Superior temporal gyrus (tissue), 1 donor: ENCODE measurements around the gene PTPRA.
"Not testable (repeated sequence)": the region's sequence is repeated elsewhere in the genome, so short reads cannot be mapped to it uniquely, and the experiment has no call there.

Experiments
- DNase-seq: peaks from one replicate; pipeline ENCODE4 v3.0.0-alpha.2; 2016; ENCODE audit errors: extremely low spot score

Gene PTPRA

GRCh38 chr20:3044336-3044965 is 171.2 kb downstream of the PTPRA start:
- no peak for DNase-seq

GRCh38 chr20:3045042-3045815 is 171.9 kb downstream of the PTPRA start:
- peak; percentile 40 for DNase-seq

GRCh38 chr20:3045816-3046676 is 172.8 kb downstream of the PTPRA start, which contains the start of gene MRPS26:
TSS of gene MRPS26 (plus strand) at chr20:3046052. CDS start at chr20:3046069, 17 bp downstream.
- DNase-seq = peak; percentile 88

GRCh38 chr20:3046677-3047462 is 173.6 kb downstream of the PTPRA start:
- no peak for DNase-seq

- no peak for DNase-seq
Measured at GRCh38 chr20:3047486-3048419, 174.5 kb downstream of the PTPRA start.

- DNase-seq = no peak
Measured at GRCh38 chr20:3051385-3052019, 178.2 kb downstream of the PTPRA start.

- no peak for DNase-seq
Measured at GRCh38 chr20:3059489-3059888, 186.2 kb downstream of the PTPRA start.

- not testable (repeated sequence) for DNase-seq
Measured at GRCh38 chr20:3064119-3064518, 190.8 kb downstream of the PTPRA start.

GRCh38 chr20:3067139-3068014 is 194.1 kb downstream of the PTPRA start:
- no peak for DNase-seq

- DNase-seq = no peak
Measured at GRCh38 chr20:3068075-3068474, 194.8 kb downstream of the PTPRA start.

- no peak for DNase-seq
Measured at GRCh38 chr20:3068986-3069900, 196.0 kb downstream of the PTPRA start.

- no peak for DNase-seq
Measured at GRCh38 chr20:3070725-3071124, 197.4 kb downstream of the PTPRA start.

GRCh38 chr20:3071266-3071609 is 198.0 kb downstream of the PTPRA start:
- no peak for DNase-seq

- no peak for DNase-seq
Measured at GRCh38 chr20:3071610-3072529, 198.6 kb downstream of the PTPRA start, which contains the start of gene OXT. TSS of gene OXT (plus strand) at chr20:3071620. CDS start at chr20:3071656, 36 bp downstream.

GRCh38 chr20:3072530-3073250 is 199.4 kb downstream of the PTPRA start:
- DNase-seq = no peak

- DNase-seq = not testable (repeated sequence)
Measured at GRCh38 chr20:3073251-3073643, 200.0 kb downstream of the PTPRA start.
